ENCODE data around the gene SMG6.

- TF ChIP-seq, protein P1, sequence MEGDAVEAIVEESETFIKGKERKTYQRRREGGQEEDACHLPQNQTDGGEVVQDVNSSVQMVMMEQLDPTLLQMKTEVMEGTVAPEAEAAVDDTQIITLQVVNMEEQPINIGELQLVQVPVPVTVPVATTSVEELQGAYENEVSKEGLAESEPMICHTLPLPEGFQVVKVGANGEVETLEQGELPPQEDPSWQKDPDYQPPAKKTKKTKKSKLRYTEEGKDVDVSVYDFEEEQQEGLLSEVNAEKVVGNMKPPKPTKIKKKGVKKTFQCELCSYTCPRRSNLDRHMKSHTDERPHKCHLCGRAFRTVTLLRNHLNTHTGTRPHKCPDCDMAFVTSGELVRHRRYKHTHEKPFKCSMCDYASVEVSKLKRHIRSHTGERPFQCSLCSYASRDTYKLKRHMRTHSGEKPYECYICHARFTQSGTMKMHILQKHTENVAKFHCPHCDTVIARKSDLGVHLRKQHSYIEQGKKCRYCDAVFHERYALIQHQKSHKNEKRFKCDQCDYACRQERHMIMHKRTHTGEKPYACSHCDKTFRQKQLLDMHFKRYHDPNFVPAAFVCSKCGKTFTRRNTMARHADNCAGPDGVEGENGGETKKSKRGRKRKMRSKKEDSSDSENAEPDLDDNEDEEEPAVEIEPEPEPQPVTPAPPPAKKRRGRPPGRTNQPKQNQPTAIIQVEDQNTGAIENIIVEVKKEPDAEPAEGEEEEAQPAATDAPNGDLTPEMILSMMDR (IDR thresholded peaks at IDR 0.05; ENCODE audit: insufficient read depth, low read depth, low read length) = no peak
- TF ChIP-seq EZH2 (IDR thresholded peaks at IDR 0.05; ENCODE audit: insufficient read depth, low read length) = no peak
These were observed 44.5 kb upstream of the SMG6 start for GRCh38 chr17:2347805-2348685.

Measured in astrocyte (in vitro differentiated cells and primary cell).